GM20000 (cell line): ENCODE results near the gene CARD9.

Experiments used
- DNase-seq: peaks from one replicate; pipeline ENCODE4 v3.0.0; 2012; ENCODE audit warnings: low spot score
- TF ChIP-seq, protein P1 (sequence below): IDR thresholded peaks from 2 replicates; pipeline ENCODE4 v1.5.1; 2012; ENCODE audit warnings: mild to moderate bottlenecking, control low read depth; ENCODE audit errors: extremely low read depth, missing control alignments

The CARD9 gene

DNA sequence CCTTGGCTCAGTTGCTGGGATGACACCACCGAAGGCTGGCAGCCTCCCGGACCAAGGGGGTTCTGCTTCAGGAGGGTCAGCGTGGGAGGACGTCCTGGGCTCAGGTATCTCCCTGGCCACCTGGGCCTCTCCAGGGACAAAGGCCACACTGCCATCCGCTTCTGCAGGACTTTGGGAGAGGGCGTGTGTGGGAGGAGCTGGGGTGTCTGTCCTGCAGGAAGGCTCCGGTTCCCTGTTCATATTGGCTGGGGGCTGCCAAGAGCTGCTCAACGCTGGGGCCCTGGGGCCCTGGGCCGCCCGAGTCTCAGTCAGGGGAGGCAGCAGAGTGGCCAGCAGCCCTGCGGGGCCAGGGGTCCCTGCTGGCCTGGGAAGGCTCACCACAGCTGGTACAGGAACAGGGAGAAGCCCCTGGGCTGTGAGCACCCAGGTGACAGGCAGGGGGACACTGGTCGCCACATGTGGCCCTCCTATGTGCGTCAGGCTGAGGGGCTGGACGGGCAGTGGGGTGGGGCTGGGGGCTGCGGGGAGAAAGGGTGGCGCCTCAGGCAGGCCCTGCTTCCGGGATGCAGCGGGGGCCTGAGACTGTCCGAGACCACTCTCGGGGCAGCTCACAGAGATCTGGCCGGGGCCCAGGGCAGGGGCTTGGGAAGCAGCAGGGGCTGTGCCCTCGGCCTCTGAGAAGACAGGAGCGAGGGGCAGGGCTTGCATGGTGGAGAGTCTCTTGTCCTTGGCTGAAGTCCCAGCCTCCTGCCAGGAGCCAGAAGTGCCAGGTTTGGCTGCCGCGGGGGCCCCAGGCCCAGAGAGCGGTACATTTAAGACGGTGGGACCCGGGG, 4.9 kb upstream of the CARD9 start:
- TF ChIP-seq, protein P1, sequence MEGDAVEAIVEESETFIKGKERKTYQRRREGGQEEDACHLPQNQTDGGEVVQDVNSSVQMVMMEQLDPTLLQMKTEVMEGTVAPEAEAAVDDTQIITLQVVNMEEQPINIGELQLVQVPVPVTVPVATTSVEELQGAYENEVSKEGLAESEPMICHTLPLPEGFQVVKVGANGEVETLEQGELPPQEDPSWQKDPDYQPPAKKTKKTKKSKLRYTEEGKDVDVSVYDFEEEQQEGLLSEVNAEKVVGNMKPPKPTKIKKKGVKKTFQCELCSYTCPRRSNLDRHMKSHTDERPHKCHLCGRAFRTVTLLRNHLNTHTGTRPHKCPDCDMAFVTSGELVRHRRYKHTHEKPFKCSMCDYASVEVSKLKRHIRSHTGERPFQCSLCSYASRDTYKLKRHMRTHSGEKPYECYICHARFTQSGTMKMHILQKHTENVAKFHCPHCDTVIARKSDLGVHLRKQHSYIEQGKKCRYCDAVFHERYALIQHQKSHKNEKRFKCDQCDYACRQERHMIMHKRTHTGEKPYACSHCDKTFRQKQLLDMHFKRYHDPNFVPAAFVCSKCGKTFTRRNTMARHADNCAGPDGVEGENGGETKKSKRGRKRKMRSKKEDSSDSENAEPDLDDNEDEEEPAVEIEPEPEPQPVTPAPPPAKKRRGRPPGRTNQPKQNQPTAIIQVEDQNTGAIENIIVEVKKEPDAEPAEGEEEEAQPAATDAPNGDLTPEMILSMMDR = no peak
- DNase-seq = no peak

DNA sequence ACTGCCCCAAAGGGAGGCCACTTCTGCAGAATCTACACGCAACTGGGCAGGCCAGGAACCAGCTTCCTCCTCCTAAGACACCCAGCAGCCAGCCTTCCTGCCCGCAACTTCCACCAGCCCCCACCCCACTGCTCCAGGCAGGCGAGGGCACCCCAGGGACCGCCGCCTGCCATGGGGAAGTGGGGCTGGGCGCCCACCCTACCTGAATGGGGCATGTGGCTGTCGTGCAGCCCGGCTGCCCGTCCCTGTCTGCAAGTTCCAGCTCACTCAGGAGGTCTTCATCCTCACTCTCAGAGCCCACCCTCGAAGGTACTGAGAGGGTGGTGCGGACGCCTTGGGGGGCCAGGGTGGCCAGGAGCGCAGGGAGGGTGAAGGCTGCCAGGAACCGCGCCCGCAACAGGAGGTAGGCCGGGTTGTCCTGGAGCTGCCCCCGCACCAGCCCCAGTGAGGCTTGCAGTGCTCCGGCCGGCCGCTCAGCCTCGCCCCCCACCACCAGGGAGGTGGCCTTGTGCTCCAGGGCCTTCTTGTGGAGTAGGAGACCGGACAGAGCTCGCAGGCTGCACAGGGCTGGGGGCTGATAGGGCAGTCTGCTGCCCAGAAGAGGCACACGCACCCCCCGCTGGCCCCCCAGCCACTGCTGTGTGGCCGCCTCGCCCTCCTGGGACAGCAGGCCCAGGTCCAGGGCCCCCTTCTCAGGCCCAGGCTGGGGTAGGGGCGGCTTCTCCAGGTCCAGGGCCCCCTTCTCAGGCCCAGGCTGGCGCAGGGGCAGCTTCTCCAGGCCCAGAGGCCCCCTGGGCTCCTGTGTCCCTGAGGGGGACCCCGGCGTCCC, 4.1 kb upstream of the CARD9 start:
- DNase-seq = no peak
- TF ChIP-seq, protein P1 = no peak

GRCh38 chr9:136376457-136376856, 3.0 kb upstream of the CARD9 start:
- DNase-seq = no peak
- TF ChIP-seq, protein P1 = no peak

GRCh38 chr9:136375096-136375495, 1.6 kb upstream of the CARD9 start:
- TF ChIP-seq, protein P1 = no peak
- no peak for DNase-seq

GRCh38 chr9:136374183-136374575, 710 bp upstream of the CARD9 start:
- no peak for DNase-seq
- TF ChIP-seq, protein P1 = no peak

- DNase-seq = peak; percentile 65
- TF ChIP-seq, protein P1 = no peak
These were observed 739 bp downstream of the CARD9 start for GRCh38 chr9:136372561-136373299.

GRCh38 chr9:136372006-136372405, 1.5 kb downstream of the CARD9 start:
- no peak for DNase-seq
- TF ChIP-seq, protein P1 = no peak
